ENCODE data around the gene CAPN1. TPM values are rescaled to one million over a fixed set of nuclear protein-coding genes. Genes with fewer than 3 reads are reported as not detected.

Gene CAPN1
- total and polyA plus RNA-seq, 9 of the 15 experiments (the other 6 are each of a cell fraction or from before 2014, with no cell fraction given): 3.5 to 199 (median 61.6) TPM

DNA sequence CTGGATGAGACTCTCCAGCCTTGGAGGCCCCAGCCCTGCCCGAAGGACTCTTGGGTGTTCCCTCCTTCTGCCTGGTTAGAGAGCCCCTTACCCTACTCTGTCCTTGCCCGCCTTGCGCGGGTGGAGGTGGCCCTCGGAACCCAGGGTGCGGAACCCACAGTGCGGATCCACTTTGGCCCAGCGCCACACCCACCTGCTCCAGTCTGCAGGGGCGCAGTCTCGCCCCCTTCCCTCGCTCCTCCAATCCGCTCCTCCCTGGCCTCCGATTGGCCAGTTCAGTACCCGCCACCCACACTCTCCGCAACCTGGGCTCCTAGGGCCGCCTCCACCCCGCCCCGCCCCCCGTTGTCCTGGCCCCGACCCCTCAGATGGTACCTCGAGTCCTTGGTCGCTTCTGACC lies 2.4 kb downstream of the CAPN1 start:
- POLR2A ChIA-PET: interaction anchor here (0.6 kb wide), 2 partner anchors 13 to 53 kb away, joined by 3 to 4 read pairs; no protein-coding TSS in a partner anchor
- in situ Hi-C loops (cut with MboI): no loop called here
- H3K4me3 ChIP-seq: no peak overlapping the region

More for the DNA sequence above, 2.4 kb downstream of the CAPN1 start:
- Histone ChIP-seq H3K4me2 (ENCODE audit: insufficient read depth, low read length) (no peak overlapping the region), H3K27ac (ENCODE audit: extremely low read depth, low read depth, low read length) (no peak overlapping the region; the same call in 2 of the 3 replicates), H3K9ac (ENCODE audit: insufficient read depth in 1 of 2, low read depth in 2 of 2, low read length in 2 of 2) (peak overlapping the region in 1 of 2 experiments; percentile 43; a peak in 1 of 4 replicates), H3K79me2 (ENCODE audit: control insufficient read depth, insufficient read depth, low read length) (peaks cover 45% of the 10 kb centered on the region), H2AFZ (ENCODE audit: low read depth, low read length) (no peak overlapping the region), H3K27me3 (ENCODE audit: control insufficient read depth in 2 of 2, insufficient read depth in 2 of 2, low read length in 2 of 2) (no peaks in the 10 kb centered on the region), H3K4me1 (replicated peaks in 1 of 2; ENCODE audit: control insufficient read depth in 2 of 2, insufficient read depth in 2 of 2, low read length in 2 of 2) (peaks cover 9 to 63% of the 10 kb centered on the region in 2 experiments), H3K9me1 (ENCODE audit: control insufficient read depth, insufficient read depth, low read length) (peaks cover 3% of the 10 kb centered on the region), H3K36me3 (ENCODE audit: control insufficient read depth, insufficient read depth, low read length) (peaks cover 62% of the 10 kb centered on the region), H4K20me1 (replicated peaks; ENCODE audit: control insufficient read depth, insufficient read depth, low read length) (no peaks in the 10 kb centered on the region), H3K9me3 (replicated peaks; ENCODE audit: control insufficient read depth, insufficient read depth, low read depth, low read length) (no peaks in the 10 kb centered on the region)
- 88% methylated on average over 7 of the region's 22 CpGs for WGBS (ENCODE audit: insufficient coverage, low coverage, missing lambda C conversion rate)
- ATAC-seq: no peak
- no peak for FAIRE-seq
- no peak for DNase-seq (ENCODE audit: extremely low read depth in 1 of 4, low spot score in 3 of 4)
- intact Hi-C loops (cut with micrococcal nuclease): no loop called here
- no TSS peak for BruUV-seq (replicated peaks)
- no peak for TF ChIP-seq ZNF431 (CRISPR knock-in tag; IDR thresholded peaks at IDR 0.05)
- TF ChIP-seq NRF1 (conservative IDR thresholded peaks at IDR 0.05 in 1 of 2, IDR thresholded peaks at IDR 0.05 in 1 of 2): no peak
- TF ChIP-seq TCF7L2 (IDR thresholded peaks at IDR 0.05; ENCODE audit: low read depth, low read length): no peak
- TF ChIP-seq MCM2 (IDR thresholded peaks at IDR 0.05; ENCODE audit: low read depth): no peak
- no peak for TF ChIP-seq ZNF133 (CRISPR knock-in tag; IDR thresholded peaks at IDR 0.05)
- TF ChIP-seq NUFIP1 (IDR thresholded peaks at IDR 0.05; ENCODE audit: partially characterized antibody): no peak
- TF ChIP-seq, protein P1, sequence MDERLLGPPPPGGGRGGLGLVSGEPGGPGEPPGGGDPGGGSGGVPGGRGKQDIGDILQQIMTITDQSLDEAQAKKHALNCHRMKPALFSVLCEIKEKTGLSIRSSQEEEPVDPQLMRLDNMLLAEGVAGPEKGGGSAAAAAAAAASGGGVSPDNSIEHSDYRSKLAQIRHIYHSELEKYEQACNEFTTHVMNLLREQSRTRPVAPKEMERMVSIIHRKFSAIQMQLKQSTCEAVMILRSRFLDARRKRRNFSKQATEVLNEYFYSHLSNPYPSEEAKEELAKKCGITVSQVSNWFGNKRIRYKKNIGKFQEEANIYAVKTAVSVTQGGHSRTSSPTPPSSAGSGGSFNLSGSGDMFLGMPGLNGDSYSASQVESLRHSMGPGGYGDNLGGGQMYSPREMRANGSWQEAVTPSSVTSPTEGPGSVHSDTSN (CRISPR knock-in tag; IDR thresholded peaks at IDR 0.05; ENCODE audit: low read depth): no peak
- TF ChIP-seq, protein P1 (tag; conservative IDR thresholded peaks at IDR 0.05; ENCODE audit: low read depth): no peak
- no peak for TF ChIP-seq EWSR1 (IDR thresholded peaks at IDR 0.05; ENCODE audit: borderline replicate concordance, low read depth, partially characterized antibody)
- TF ChIP-seq ZFP36 (IDR thresholded peaks at IDR 0.05; ENCODE audit: low read depth, low read length, partially characterized antibody): no peak
- no peak for TF ChIP-seq HCFC1 (IDR thresholded peaks at IDR 0.05; ENCODE audit: low read depth, low read length)
- TF ChIP-seq ZNF140 (CRISPR knock-in tag; IDR thresholded peaks at IDR 0.05): no peak
- no peak for TF ChIP-seq KDM2B (CRISPR knock-in tag; IDR thresholded peaks at IDR 0.05)
- CTCF ChIA-PET (ENCODE audit: low intra/inter-chr PET ratio): no interaction called here

All from K562 (cell line).